HepG2 (cell line): ENCODE measurements around the gene KARS1. TPM values are rescaled to one million over a fixed set of nuclear protein-coding genes. Genes with fewer than 3 reads are reported as not detected.

Source experiments
- ATAC-seq: fragments of 200-7000 bp; cut with Tn5 transposase; 3 replicates; pipeline ENCODE4 v1.9.1; 2020; ENCODE audit warnings: mild to moderate bottlenecking, moderate library complexity
- BruUV-seq: library from RNA; stranded (reverse); fragments of 400-500 nt; replicated peaks from 2 replicates; lab custom pipeline; 2021; lab: Mats Ljungman, UMichigan
- CTCF ChIA-PET: fragments of 300-600 bp; formaldehyde crosslinking; extraction: SDS; loops from one replicate; lab custom pipeline; 2021; ENCODE audit warnings: low total read pairs, inconsistent platforms, low intra/inter-chr PET ratio; lab: Yijun Ruan, JAX
- POLR2A ChIA-PET: fragments of 350-600 bp; sonication (Branson Sonifier 250); formaldehyde crosslinking; loops from one replicate; lab custom pipeline; 2020; ENCODE audit warnings: antibody characterized with exemption, inconsistent platforms; lab: Yijun Ruan, JAX
- DNase-seq: peaks from one replicate; pipeline ENCODE4 v3.0.0-alpha.2; 2015; ENCODE audit warnings: low spot score
- FAIRE-seq: peaks from 3 replicates; lab custom pipeline; 2011; peaks lifted over from hg19 to GRCh38; lab: Jason Lieb, UNC
- H2AFZ ChIP-seq: one replicate; pipeline ENCODE4 v1.6.1; 2011; ENCODE audit warnings: low read length, inconsistent platforms
- H3K27ac ChIP-seq: fragments of 300-600 bp; 3 replicates; pipeline ENCODE4 v1.8.0; 2011; ENCODE audit warnings: mixed run types, mild to moderate bottlenecking, mixed read lengths, low read length, inconsistent platforms; ENCODE audit not compliant: insufficient read depth; ENCODE audit errors: extremely low read length
- H3K27me3 ChIP-seq, 2 experiments: fragments of 200-600 bp in 1 of 2; 2 replicates in 1 of 2; 3 replicates in 1 of 2; pipeline versions ENCODE4 v1.6.0 to v1.8.0; 2011; ENCODE audit warnings: low read length in 2 of 2, mild to moderate bottlenecking in 2 of 2, moderate library complexity in 2 of 2, inconsistent platforms in 1 of 2; ENCODE audit not compliant: insufficient read depth in 2 of 2, control insufficient read depth in 1 of 2
- H3K36me3 ChIP-seq, 2 experiments: fragments of 200-600 bp in 1 of 2; replicated peaks in 1 of 2; 2 replicates in 1 of 2; 3 replicates in 1 of 2; pipeline versions ENCODE4 v1.5.1 to v1.8.0; 2011; ENCODE audit warnings: low read length in 2 of 2, inconsistent platforms in 1 of 2; ENCODE audit not compliant: insufficient read depth in 2 of 2, control insufficient read depth in 1 of 2
- H3K4me1 ChIP-seq: 2 replicates; pipeline ENCODE4 v1.5.1; 2012; ENCODE audit warnings: low read length, inconsistent platforms; ENCODE audit not compliant: insufficient read depth
- H3K4me2 ChIP-seq: 2 replicates; pipeline ENCODE4 v1.6.0; 2011; ENCODE audit warnings: low read depth, low read length, inconsistent platforms
- H3K4me3 ChIP-seq, 3 experiments: fragments of 200-600 bp in 1 of 3; sonication (generic), shearing (Covaris generic) in 1 of 3; replicated peaks in 1 of 3; 2 replicates each; pipeline ENCODE4 v1.5.1; 2011 to 2016; ENCODE audit warnings: low read length in 3 of 3, inconsistent platforms in 2 of 3, low read depth in 2 of 3, mild to moderate bottlenecking in 2 of 3, control low read depth in 1 of 3, mixed read lengths in 1 of 3; ENCODE audit not compliant: insufficient read depth in 1 of 3
- H3K79me2 ChIP-seq: one replicate; pipeline ENCODE4 v1.6.1; 2011; ENCODE audit warnings: low read length, inconsistent platforms; ENCODE audit not compliant: insufficient read depth
- H3K9ac ChIP-seq: 2 replicates; pipeline ENCODE4 v1.6.0; 2011; ENCODE audit warnings: mild to moderate bottlenecking, low read depth, low read length, inconsistent platforms; ENCODE audit not compliant: insufficient read depth
- H3K9me3 ChIP-seq: 2 replicates; pipeline ENCODE4 v1.5.1; 2012; ENCODE audit warnings: mild to moderate bottlenecking, low read length
- H4K20me1 ChIP-seq: 2 replicates; pipeline ENCODE4 v1.6.0; 2011; ENCODE audit warnings: inconsistent platforms, mild to moderate bottlenecking, low read length, moderate library complexity; ENCODE audit not compliant: insufficient read depth
- CEBPB ChIP-seq: IDR thresholded peaks from 2 replicates; pipeline ENCODE4 v1.6.1; 2011; ENCODE audit warnings: low read depth, low read length, improper control_type of control experiment, borderline replicate concordance
- SP2 ChIP-seq: sonication (generic); formaldehyde crosslinking; IDR thresholded peaks from 2 replicates; pipeline ENCODE4 v1.5.1; 2020; ENCODE audit warnings: mild to moderate bottlenecking, missing genetic modification reagents
- ZNF777 ChIP-seq: sonication (generic); formaldehyde crosslinking; IDR thresholded peaks from 2 replicates; pipeline ENCODE4 v1.4.0; 2020; ENCODE audit warnings: missing genetic modification reagents
- WGBS: methylation state at CpG from one replicate; pipeline ENCODE4 v1.1.6; 2017; ENCODE audit warnings: low lambda C conversion rate; 5-methylcytosine and 5-hydroxymethylcytosine counted together
- in situ Hi-C: cut with HindIII; loops from 2 replicates; pipeline ENCODE4 v1.10.0; 2017; ENCODE audit warnings: low pct_unique_long_range_greater_than_20kb; ENCODE audit not compliant: extremely low pct_ligation_motif_present
- intact Hi-C: fragments of 100-400 bp; cut with micrococcal nuclease; formaldehyde crosslinking; loops from one replicate; pipeline ENCODE4 v1.10.0; 2022; ENCODE audit not compliant: unreplicated experiment
- polyA plus RNA-seq, 8 experiments: library from polyadenylated mRNA; depleted of rRNA in 3 of 8; stranded (reverse) in 7 of 8; unstranded in 1 of 8; fragments of >200 nt; fragmentation: Illumina TruSeq in 4 of 8; extraction: Trizol in 4 of 8; gene quantifications; 2 replicates each; pipeline versions ENCODE4 v1.2.1 to v1.2.3, GENCODE V29; 2011 to 2016; ENCODE audit warnings: low read depth in 4 of 8, missing spikeins in 1 of 8, mixed read lengths in 1 of 8; ENCODE audit not compliant: insufficient read depth in 1 of 8
- total RNA-seq, 5 experiments: library from RNA; depleted of rRNA; stranded (reverse); fragments of >200 nt; fragmentation: Illumina TruSeq; extraction: Trizol; gene quantifications; 2 replicates each; pipeline ENCODE4 v1.2.3, GENCODE V29; 2016; ENCODE audit warnings: low read depth in 1 of 5
- TF ChIP-seq, protein P1 (sequence below): sonication (generic); formaldehyde crosslinking; IDR thresholded peaks from 2 replicates; pipeline ENCODE4 v1.9.0; 2021; ENCODE audit warnings: missing genetic modification reagents, borderline replicate concordance

KARS1 gene
- total and polyA plus RNA-seq, 2 of the 13 experiments (the other 11 are each of a cell fraction or from before 2014, with no cell fraction given), result 141 to 276 TPM

DNA sequence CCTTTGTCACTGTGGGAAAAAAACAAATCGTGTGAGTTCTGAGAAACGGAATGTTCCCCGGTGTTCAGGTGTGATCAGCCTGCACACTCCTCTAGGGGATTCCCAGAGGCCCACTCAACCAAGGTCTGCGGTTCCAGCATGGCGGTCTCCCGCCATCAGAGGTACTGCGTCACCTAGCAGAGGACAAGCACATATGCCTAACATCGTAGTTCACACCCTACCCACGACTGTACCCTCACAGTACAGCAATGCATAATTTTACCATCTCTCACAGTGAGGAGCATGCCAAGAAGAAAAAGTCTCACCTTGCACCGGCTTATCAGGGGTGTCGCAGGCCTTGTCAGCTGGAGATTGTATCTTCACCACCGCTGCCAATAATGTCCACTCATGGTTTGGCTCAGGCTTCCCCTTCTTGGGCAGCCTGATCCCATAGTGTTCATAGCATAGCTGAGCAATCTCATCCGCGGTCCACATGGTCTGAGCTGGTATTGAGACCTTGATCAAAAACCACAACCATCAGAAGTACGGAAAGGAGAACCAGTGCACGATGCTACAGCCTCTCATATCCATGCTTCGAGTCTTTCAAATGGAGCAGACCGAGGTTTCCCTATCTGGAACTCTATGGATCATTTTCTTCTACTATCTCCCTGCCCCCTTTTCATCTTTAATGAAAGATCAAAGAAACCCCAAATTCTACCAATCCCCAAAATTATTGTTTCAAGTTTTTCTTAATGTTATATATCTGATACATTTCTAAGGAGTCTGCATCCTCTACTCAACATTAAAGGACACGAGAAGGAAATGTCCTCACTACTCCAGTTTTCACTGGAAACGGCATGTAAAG is 26.9 kb downstream of the KARS1 start:
- H3K4me3 ChIP-seq, result no peak overlapping the region
- H3K36me3 ChIP-seq, result peaks cover 2 to 29% of the 10 kb centered on the region in 2 experiments; a peak in 4 of 5 replicates
- WGBS, result 97% methylated on average over 20 of the region's 20 CpGs
- DNase-seq, result no peak
- H3K4me1 ChIP-seq, result peaks cover 34% of the 10 kb centered on the region
- no peaks in the 10 kb centered on the region for H4K20me1 ChIP-seq
- POLR2A ChIA-PET, result interaction anchor here (2.9 kb wide), 1 partner anchor 104 kb away, joined by 16 read pairs; no protein-coding TSS in a partner anchor
- H3K27me3 ChIP-seq, result no peaks in the 10 kb centered on the region; a peak in 1 of 5 replicates
- no TSS peak for BruUV-seq
- no peaks in the 10 kb centered on the region for H3K9me3 ChIP-seq
- TF ChIP-seq ZNF777 (CRISPR knock-in tag), result no peak
- no peak for TF ChIP-seq SP2 (CRISPR knock-in tag)
- TF ChIP-seq, all 625 proteins: peak for 0
- no peak overlapping the region for H3K27ac ChIP-seq
- ATAC-seq, result no peak
- no peak for FAIRE-seq
- intact Hi-C loops, result loop anchor here (1.0 to 5.0 kb wide), 3 partner anchors 26 to 149 kb away; partner anchors contain the start of gene TMEM231
- CTCF ChIA-PET, result interaction anchor here (1.2 kb wide), 1 partner anchor 148 kb away, joined by 5 read pairs; no protein-coding TSS in a partner anchor
- no peak overlapping the region for H3K9ac ChIP-seq
- no peak overlapping the region for H2AFZ ChIP-seq
- no peak overlapping the region for H3K4me2 ChIP-seq
- in situ Hi-C loops, result no loop called here
- H3K79me2 ChIP-seq, result peaks cover 7% of the 10 kb centered on the region

DNA sequence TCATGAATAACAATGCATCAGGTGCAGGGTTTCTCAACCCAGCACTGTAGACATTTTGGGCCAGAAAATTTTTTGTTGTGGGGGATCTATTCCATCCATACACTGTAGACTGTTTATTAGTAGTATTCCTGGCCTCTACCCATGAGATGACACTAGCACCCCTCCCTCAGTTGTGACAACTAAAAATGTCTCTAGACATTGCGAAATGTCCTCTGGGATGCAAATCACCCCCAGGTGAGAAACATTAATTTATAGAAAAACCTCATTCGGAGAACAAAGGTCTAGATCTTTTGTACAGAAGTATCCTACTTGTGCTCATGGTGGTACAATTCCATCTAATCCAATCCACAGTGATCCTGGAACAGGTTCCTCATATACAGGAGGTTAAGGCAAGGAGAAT is 28.7 kb downstream of the KARS1 start:
- peaks cover 25% of the 10 kb centered on the region for H3K4me1 ChIP-seq
- no peaks in the 10 kb centered on the region for H3K9me3 ChIP-seq
- H4K20me1 ChIP-seq, result no peaks in the 10 kb centered on the region
- no peaks in the 10 kb centered on the region; a peak in 1 of 5 replicates for H3K27me3 ChIP-seq
- H3K4me3 ChIP-seq, result no peak overlapping the region
- ATAC-seq, result no peak
- no peak overlapping the region for H3K27ac ChIP-seq
- H3K4me2 ChIP-seq, result no peak overlapping the region
- H3K9ac ChIP-seq, result no peak overlapping the region
- ChIA-PET POLR2A (interaction anchor here (0.6 kb wide), 1 partner anchor 15 kb away, joined by 3 read pairs; no protein-coding TSS in a partner anchor), CTCF (no interaction called here)
- no TSS peak for BruUV-seq
- DNase-seq, result no peak
- peaks cover 7% of the 10 kb centered on the region for H3K79me2 ChIP-seq
- no peak for FAIRE-seq
- TF ChIP-seq, protein P1, sequence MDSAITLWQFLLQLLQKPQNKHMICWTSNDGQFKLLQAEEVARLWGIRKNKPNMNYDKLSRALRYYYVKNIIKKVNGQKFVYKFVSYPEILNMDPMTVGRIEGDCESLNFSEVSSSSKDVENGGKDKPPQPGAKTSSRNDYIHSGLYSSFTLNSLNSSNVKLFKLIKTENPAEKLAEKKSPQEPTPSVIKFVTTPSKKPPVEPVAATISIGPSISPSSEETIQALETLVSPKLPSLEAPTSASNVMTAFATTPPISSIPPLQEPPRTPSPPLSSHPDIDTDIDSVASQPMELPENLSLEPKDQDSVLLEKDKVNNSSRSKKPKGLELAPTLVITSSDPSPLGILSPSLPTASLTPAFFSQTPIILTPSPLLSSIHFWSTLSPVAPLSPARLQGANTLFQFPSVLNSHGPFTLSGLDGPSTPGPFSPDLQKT (CRISPR knock-in tag), result no peak
- peak; percentile 70 for TF ChIP-seq CEBPB
- in situ Hi-C loops, result no loop called here
- H3K36me3 ChIP-seq, result peaks cover 4 to 30% of the 10 kb centered on the region in 2 experiments; a peak in 3 of 5 replicates
- no peak overlapping the region for H2AFZ ChIP-seq
- 91% methylated on average over 2 of the region's 2 CpGs for WGBS
- intact Hi-C loops, result no loop called here
